Keratinocyte (primary cell): ENCODE data around the gene IFT43. TPM values are rescaled to one million over a fixed set of nuclear protein-coding genes. Genes with fewer than 3 reads are reported as not detected.

Source experiments
- DNase-seq: peaks from one replicate; pipeline ENCODE4 v3.0.0-alpha.2; 2011; ENCODE audit warnings: low read depth, missing footprints, low spot score
- FAIRE-seq: peaks from 2 replicates; lab custom pipeline; 2011; peaks lifted over from hg19 to GRCh38; lab: Jason Lieb, UNC
- H2AFZ ChIP-seq: 2 replicates; pipeline ENCODE4 v1.6.0; 2012; ENCODE audit warnings: low read length, control low read depth, inconsistent platforms; ENCODE audit not compliant: control insufficient read depth
- H3K27ac ChIP-seq: 2 replicates; pipeline ENCODE4 v1.5.1; 2011; ENCODE audit warnings: low read length; ENCODE audit not compliant: control insufficient read depth, insufficient read depth
- H3K27me3 ChIP-seq: 3 replicates; pipeline ENCODE4 v1.6.0; 2011; ENCODE audit warnings: low read length; ENCODE audit not compliant: control insufficient read depth, insufficient read depth; ENCODE audit errors: extremely low read depth
- H3K36me3 ChIP-seq, 2 experiments: 2 replicates in 1 of 2; 3 replicates in 1 of 2; pipeline ENCODE4 v1.5.1; 2011; ENCODE audit warnings: low read length in 2 of 2, mild to moderate bottlenecking in 1 of 2; ENCODE audit not compliant: control insufficient read depth in 2 of 2, insufficient read depth in 2 of 2; ENCODE audit errors: extremely low read depth in 1 of 2
- H3K4me1 ChIP-seq: 3 replicates; pipeline ENCODE4 v1.5.1; 2011; ENCODE audit warnings: low read length; ENCODE audit not compliant: control insufficient read depth, insufficient read depth; ENCODE audit errors: extremely low read depth
- H3K4me2 ChIP-seq: 3 replicates; pipeline ENCODE4 v1.6.0; 2011; ENCODE audit warnings: low read depth, low read length; ENCODE audit not compliant: control insufficient read depth, insufficient read depth; ENCODE audit errors: extremely low read depth
- H3K4me3 ChIP-seq, 3 experiments: fragments of 200-600 bp in 1 of 3; sonication (generic) in 1 of 3; 2 replicates in 2 of 3; 3 replicates in 1 of 3; pipeline ENCODE4 v1.5.1; 2011 to 2016; ENCODE audit warnings: low read length in 3 of 3, mild to moderate bottlenecking in 3 of 3, control low read depth in 2 of 3, inconsistent platforms in 1 of 3, low read depth in 1 of 3, mixed read lengths in 1 of 3, mixed run types in 1 of 3, moderate library complexity in 1 of 3; ENCODE audit not compliant: control insufficient read depth in 2 of 3, insufficient read depth in 2 of 3; ENCODE audit errors: extremely low read depth in 1 of 3
- H3K79me2 ChIP-seq: 2 replicates; pipeline ENCODE4 v1.6.0; 2012; ENCODE audit warnings: low read length; ENCODE audit not compliant: control insufficient read depth, insufficient read depth
- H3K9ac ChIP-seq: 3 replicates; pipeline ENCODE4 v1.6.0; 2011; ENCODE audit warnings: low read length; ENCODE audit not compliant: control insufficient read depth, insufficient read depth; ENCODE audit errors: extremely low read depth
- H3K9me1 ChIP-seq: 3 replicates; pipeline ENCODE4 v1.6.0; 2011; ENCODE audit warnings: low read length; ENCODE audit not compliant: control insufficient read depth, insufficient read depth; ENCODE audit errors: extremely low read depth
- H3K9me3 ChIP-seq: 2 replicates; pipeline ENCODE4 v1.5.1; 2012; ENCODE audit warnings: low read depth, low read length; ENCODE audit not compliant: control insufficient read depth
- H4K20me1 ChIP-seq: 3 replicates; pipeline ENCODE4 v1.6.0; 2011; ENCODE audit warnings: low read length; ENCODE audit not compliant: control insufficient read depth, insufficient read depth; ENCODE audit errors: extremely low read depth
- CTCF ChIP-seq, 3 experiments: IDR thresholded peaks in 1 of 3; conservative IDR thresholded peaks in 1 of 3; optimal IDR thresholded peaks in 1 of 3; 2 replicates in 2 of 3; 3 replicates in 1 of 3; pipeline versions ENCODE3 to v1.5.1; 2011; ENCODE audit warnings: low read length in 3 of 3, mild to moderate bottlenecking in 3 of 3, moderate library complexity in 2 of 3, control low read depth in 1 of 3, inconsistent platforms in 1 of 3; ENCODE audit not compliant: insufficient read depth in 2 of 3; ENCODE audit errors: extremely low read depth in 1 of 3
- EZH2 ChIP-seq: IDR thresholded peaks from one replicate; pipeline ENCODE4 v1.6.1; 2012; ENCODE audit warnings: inconsistent platforms, mild to moderate bottlenecking, low read length, moderate library complexity
- dilution Hi-C: fragments of 300-500 bp; cut with MboI; formaldehyde crosslinking; loops from one replicate; pipeline ENCODE4 v1.7.0; 2020; ENCODE audit warnings: low sequenced_read_pairs; ENCODE audit not compliant: extremely low pct_ligation_motif_present
- polyA plus RNA-seq, 5 experiments: library from polyadenylated mRNA; depleted of rRNA in 3 of 5; stranded (reverse) in 3 of 5; stranded (forward) in 1 of 5; unstranded in 1 of 5; fragments of >200 nt; gene quantifications; 1 replicate in 1 of 5; 2 replicates in 3 of 5; 3 replicates in 1 of 5; pipeline versions ENCODE4 v1.2.1 to v1.2.3, GENCODE V29; 2011 to 2012; ENCODE audit warnings: missing spikeins in 2 of 5, low read depth in 1 of 5, low replicate concordance in 1 of 5

The IFT43 gene
- polyA plus RNA-seq, 1 donor (not counting 4 experiments of a cell fraction or from before 2014, with no cell fraction given), result 41.6 TPM

- DNase-seq (peak; percentile 5), FAIRE-seq (peak; percentile 79)
- Histone ChIP-seq H3K9ac (no peak overlapping the region), H4K20me1 (no peaks in the 10 kb centered on the region), H3K27me3 (no peaks in the 10 kb centered on the region), H3K79me2 (no peaks in the 10 kb centered on the region), H3K36me3 (no peaks in the 10 kb centered on the region), H3K27ac (no peak overlapping the region), H3K4me3 (no peak overlapping the region), H3K4me1 (no peaks in the 10 kb centered on the region), H2AFZ (no peak overlapping the region), H3K9me3 (no peaks in the 10 kb centered on the region), H3K9me1 (no peaks in the 10 kb centered on the region), H3K4me2 (no peak overlapping the region)
- TF ChIP-seq CTCF (optimal IDR thresholded peaks at IDR 0.05 in 1 of 3, IDR thresholded peaks at IDR 0.05 in 1 of 3, conservative IDR thresholded peaks at IDR 0.05 in 1 of 3; ENCODE audit: extremely low read depth in 1 of 3, insufficient read depth in 2 of 3, low read length in 3 of 3), result peak; percentile 63 to 75 (median 73)
- no peak for TF ChIP-seq EZH2
- dilution Hi-C loops, result no loop called here
Observed at GRCh38 chr14:76050797-76051392, 65.3 kb downstream of the IFT43 start.

GRCh38 chr14:76051717-76052465 lies 66.3 kb downstream of the IFT43 start:
- Histone ChIP-seq H3K4me1 (no peaks in the 10 kb centered on the region), H4K20me1 (peaks cover 3% of the 10 kb centered on the region), H3K36me3 (no peaks in the 10 kb centered on the region), H3K4me2 (no peak overlapping the region), H3K9ac (no peak overlapping the region), H2AFZ (no peak overlapping the region), H3K27me3 (no peaks in the 10 kb centered on the region), H3K9me1 (no peaks in the 10 kb centered on the region), H3K4me3 (no peak overlapping the region), H3K79me2 (no peaks in the 10 kb centered on the region), H3K9me3 (no peaks in the 10 kb centered on the region), H3K27ac (no peak overlapping the region)
- dilution Hi-C loops, result no loop called here
- DNase-seq, result no peak
- TF ChIP-seq CTCF (optimal IDR thresholded peaks at IDR 0.05 in 1 of 3, IDR thresholded peaks at IDR 0.05 in 1 of 3, conservative IDR thresholded peaks at IDR 0.05 in 1 of 3; ENCODE audit: extremely low read depth in 1 of 3, insufficient read depth in 2 of 3, low read length in 3 of 3) (no peak), EZH2 (no peak)
- FAIRE-seq, result no peak
